Measurements from ENCODE around the gene CDK5RAP1.

- TF ChIP-seq GLIS1 (tag by site-specific recombination; IDR thresholded peaks at IDR 0.05) (no peak), ZNF16 (tag by site-specific recombination; IDR thresholded peaks at IDR 0.05; ENCODE audit: low read depth) (no peak), YY1 (tag by site-specific recombination; IDR thresholded peaks at IDR 0.05) (no peak), ZNF274 (IDR thresholded peaks at IDR 0.05; ENCODE audit: low read length) (no peak), ZNF274 (tag by site-specific recombination; IDR thresholded peaks at IDR 0.05; ENCODE audit: borderline replicate concordance) (no peak), ZNF302 (tag by site-specific recombination; IDR thresholded peaks at IDR 0.05; ENCODE audit: low read depth) (no peak), ZNF792 (tag by site-specific recombination; IDR thresholded peaks at IDR 0.05) (no peak), BCL11A (tag by site-specific recombination; IDR thresholded peaks at IDR 0.05; ENCODE audit: low read depth) (no peak), ZBTB49 (tag by site-specific recombination; IDR thresholded peaks at IDR 0.05; ENCODE audit: low read depth) (no peak), ZNF423 (tag by site-specific recombination; IDR thresholded peaks at IDR 0.05) (no peak), RBAK (tag by site-specific recombination; IDR thresholded peaks at IDR 0.05) (no peak)
- TF ChIP-seq, protein P1, sequence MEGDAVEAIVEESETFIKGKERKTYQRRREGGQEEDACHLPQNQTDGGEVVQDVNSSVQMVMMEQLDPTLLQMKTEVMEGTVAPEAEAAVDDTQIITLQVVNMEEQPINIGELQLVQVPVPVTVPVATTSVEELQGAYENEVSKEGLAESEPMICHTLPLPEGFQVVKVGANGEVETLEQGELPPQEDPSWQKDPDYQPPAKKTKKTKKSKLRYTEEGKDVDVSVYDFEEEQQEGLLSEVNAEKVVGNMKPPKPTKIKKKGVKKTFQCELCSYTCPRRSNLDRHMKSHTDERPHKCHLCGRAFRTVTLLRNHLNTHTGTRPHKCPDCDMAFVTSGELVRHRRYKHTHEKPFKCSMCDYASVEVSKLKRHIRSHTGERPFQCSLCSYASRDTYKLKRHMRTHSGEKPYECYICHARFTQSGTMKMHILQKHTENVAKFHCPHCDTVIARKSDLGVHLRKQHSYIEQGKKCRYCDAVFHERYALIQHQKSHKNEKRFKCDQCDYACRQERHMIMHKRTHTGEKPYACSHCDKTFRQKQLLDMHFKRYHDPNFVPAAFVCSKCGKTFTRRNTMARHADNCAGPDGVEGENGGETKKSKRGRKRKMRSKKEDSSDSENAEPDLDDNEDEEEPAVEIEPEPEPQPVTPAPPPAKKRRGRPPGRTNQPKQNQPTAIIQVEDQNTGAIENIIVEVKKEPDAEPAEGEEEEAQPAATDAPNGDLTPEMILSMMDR (tag by site-specific recombination; IDR thresholded peaks at IDR 0.05) = no peak
- TF ChIP-seq, protein P2, sequence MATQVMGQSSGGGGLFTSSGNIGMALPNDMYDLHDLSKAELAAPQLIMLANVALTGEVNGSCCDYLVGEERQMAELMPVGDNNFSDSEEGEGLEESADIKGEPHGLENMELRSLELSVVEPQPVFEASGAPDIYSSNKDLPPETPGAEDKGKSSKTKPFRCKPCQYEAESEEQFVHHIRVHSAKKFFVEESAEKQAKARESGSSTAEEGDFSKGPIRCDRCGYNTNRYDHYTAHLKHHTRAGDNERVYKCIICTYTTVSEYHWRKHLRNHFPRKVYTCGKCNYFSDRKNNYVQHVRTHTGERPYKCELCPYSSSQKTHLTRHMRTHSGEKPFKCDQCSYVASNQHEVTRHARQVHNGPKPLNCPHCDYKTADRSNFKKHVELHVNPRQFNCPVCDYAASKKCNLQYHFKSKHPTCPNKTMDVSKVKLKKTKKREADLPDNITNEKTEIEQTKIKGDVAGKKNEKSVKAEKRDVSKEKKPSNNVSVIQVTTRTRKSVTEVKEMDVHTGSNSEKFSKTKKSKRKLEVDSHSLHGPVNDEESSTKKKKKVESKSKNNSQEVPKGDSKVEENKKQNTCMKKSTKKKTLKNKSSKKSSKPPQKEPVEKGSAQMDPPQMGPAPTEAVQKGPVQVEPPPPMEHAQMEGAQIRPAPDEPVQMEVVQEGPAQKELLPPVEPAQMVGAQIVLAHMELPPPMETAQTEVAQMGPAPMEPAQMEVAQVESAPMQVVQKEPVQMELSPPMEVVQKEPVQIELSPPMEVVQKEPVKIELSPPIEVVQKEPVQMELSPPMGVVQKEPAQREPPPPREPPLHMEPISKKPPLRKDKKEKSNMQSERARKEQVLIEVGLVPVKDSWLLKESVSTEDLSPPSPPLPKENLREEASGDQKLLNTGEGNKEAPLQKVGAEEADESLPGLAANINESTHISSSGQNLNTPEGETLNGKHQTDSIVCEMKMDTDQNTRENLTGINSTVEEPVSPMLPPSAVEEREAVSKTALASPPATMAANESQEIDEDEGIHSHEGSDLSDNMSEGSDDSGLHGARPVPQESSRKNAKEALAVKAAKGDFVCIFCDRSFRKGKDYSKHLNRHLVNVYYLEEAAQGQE (tag by site-specific recombination; IDR thresholded peaks at IDR 0.05) = no peak
Observed at GRCh38 chr20:33411242-33411641, 9.9 kb upstream of the CDK5RAP1 start.
